NCI-H774 (cell line): ENCODE data around the gene NLGN2.
A peak's percentile ranks its signal among the peaks of the same experiment; 100 is the strongest.

Experiments
- DNase-seq: peaks from one replicate; lab custom pipeline; 2025; lab: John Stamatoyannopoulos, UW

NLGN2 gene

DNA sequence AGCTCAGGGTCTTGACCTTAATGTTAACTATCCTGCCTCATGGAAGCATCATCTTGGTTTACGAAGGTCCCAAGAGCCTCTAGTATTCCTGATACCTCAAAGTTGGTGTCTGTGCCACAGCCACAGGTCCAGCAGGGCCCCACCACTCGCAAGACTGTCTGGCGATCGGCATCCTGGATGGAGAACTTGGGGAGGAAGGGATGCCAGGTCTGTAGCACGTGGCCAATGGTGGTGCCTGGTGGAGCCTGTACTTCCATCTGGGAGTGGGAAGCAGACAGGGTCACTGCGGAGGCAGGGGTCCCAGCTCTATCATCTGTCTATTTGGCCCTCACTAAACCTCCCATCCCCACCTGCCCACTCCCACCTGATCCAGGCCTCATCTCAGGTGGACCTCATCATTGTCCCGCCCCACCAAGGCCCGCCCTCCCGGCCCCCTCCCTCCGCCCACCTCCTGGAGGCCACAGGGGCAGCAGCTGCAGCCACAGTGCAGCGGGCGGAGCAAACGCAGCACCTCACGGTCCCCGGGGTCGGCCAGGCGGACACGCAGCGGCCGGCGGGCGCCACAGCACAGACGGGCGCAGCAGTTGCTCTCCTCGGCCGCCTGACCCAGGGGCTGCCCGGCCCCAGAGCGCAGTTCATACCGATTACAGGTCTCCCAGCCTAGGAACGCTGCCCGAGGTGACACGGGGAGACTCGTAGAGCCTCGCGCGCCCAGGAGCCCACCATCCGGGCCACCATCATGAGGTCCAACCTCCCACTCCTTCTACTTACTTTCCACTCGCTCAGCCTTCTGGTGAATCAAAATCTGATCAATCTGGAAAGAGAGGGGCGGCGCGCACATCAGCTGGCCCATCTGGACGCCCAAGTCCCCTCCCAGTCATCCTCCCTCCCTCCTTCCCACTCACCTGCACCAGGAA lies 14.7 kb upstream of the NLGN2 start:
- no peak for DNase-seq

DNA sequence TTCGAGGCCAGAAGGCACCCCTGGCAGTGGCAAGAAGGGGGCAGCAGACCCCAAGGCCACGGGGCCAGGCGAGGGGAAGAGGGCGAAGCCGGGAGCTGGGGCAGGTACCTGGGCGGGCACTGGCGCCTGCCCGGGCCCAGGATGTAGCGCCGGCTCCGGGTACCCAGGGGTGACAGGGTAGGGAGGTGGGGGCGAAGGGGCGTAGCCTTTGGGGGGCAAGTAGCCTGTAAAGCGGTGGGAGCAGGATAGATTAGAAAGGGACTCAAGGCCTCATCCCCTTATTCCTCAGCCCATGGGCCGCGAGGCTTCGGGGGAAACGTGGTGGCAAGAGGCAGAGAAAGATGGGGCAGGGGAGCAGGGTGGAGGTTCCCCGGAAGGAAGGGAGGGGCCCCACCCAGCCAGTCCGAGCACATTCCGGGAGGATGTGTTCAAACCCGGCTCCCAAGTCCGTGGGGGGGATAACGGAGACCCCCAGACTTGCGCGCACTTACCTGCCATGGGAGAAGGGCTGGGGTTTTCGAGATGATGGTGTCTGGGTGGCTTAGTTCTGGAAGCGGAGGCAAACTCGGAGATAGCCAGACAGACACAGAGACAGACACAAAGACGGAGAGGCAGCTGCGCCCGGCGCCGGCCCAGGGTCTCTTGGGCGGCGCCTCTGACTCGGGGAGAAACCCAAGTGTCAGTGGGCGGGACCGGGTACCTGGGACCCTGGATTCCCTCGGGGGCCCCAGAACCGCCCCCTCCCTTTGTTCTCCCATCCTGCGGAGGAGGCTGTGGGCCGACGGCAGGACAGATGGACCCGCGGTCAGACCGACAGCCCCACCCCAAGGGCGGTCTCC lies 13.8 kb upstream of the NLGN2 start:
- DNase-seq, result no peak

DNA sequence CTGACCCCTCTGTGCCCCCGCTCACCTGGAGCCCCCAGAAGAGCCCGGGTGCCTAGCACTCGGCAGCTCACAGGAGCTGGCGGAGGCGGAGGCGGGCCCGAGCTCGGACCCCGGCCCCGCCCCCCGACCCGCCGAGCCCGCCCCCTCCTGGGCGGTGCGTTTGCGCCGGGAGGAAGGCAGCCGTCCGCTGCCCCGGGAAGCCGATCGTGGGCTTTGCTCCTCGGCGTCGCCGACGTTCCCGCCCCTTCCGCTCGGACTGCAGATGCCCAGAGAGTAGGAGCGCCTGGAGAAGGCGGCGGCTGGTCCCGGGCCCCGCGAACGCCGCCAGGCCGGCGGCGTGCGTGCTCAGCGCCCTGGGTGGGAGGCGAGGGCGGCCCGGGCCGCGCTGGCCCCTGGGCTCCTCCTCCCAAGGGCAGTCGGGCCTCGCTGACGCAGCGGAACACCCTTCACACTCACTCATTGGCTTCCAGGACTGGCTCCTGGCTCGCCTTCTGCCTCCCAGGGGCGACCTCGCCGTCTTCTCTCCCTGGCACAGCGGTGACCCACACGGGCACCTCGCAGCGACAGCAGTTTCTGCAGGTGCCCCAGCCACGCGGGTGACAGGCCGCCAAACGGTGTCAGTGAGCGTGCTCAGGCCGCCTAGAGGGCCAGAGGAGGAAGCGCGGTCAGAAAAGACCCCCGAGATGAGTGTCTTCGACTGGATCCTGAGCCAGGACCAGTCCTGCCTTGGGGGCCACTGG lies 13.0 kb upstream of the NLGN2 start, which contains the start of gene PLSCR3:
Gene PLSCR3, minus strand, starts transcription at position 74 of the 740 bp plus-strand sequence. CDS start 415 bp downstream, outside the sequence.
- peak; percentile 65 for DNase-seq

DNA sequence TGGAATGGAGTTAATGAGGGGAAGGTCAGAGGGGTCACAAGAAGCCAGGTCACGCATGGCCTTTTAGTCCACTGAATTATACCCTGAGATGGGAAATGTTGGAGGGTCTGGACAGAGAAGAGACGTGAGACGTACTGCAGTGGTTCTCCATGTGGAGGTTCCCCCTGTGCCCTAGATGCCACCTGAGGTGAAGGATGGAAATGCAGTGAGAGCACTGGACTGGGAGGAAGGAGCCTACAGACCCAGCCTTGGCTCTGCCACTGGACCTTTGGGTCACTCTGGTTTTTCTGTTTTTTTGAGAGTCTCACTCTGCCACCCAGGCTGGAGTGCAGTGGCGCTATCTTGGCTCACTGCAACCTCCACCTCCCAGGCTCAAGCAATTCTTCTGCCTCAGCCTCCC lies 11.5 kb upstream of the NLGN2 start:
- DNase-seq, result no peak

DNA sequence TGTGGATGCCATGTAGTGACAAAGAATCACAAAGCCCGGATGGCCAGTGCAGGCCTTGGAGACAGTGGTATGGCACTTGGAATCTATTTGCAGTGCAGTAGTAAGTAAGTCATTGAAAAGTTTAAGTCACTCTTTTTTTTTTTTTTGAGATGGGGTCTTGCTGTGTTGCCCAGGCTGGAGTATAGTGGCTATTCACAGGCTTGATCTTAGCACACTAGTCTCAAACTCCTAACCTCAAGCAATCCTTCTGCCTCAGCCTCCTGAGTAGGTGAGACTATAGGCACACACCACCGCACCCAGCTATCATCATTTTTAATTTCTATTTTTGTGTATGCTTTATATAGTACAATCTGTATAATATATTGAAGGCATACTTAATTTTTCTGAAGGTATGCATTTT lies 9.0 kb upstream of the NLGN2 start:
- DNase-seq, result no peak

DNA sequence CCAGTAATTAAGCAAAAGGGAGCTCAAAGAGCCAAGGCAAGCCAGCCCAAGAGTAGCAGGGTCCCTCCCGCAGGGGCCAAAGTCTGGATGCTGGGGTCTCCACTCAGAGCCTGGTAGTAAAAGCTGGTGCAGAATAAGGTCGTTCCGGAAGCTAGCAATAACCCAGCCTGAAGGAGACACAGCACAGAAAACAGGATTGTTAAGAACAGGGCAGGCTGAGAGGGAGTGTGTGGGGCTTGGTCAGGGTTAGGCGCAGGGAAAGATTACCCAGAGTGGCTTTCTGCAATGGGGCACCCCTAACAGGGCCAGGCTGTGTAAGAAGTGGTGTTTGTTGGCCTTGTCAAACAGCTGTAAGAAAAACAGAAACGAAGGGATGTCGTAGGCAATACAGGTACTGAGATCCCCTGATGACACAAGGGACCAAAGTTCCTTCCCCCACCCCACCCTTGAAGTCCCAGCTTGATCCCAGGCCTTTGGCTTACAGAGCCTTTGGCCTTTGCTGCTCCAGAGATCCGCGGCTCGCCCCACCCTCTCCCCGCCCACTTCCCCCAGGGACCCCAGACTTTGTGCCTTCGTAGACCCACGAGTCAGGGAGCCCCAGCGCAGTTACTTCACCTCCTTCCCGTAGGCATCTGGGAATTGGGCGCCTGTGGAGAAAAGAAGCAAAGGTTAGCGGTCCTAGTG lies 4.5 kb upstream of the NLGN2 start:
- no peak for DNase-seq

DNA sequence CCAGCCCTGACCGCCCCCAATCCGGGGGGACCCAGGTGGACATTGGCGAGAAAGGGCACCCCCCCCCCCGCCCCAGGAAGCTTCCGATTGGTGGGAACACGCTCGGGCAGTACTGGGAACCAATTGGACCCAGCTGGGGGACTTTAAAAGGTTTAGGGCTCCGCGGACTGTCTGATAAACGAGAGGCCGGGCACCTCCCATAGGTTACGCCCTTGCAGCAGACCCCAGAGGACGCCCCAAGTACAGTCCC lies 4.0 kb upstream of the NLGN2 start:
- DNase-seq, result no peak

DNA sequence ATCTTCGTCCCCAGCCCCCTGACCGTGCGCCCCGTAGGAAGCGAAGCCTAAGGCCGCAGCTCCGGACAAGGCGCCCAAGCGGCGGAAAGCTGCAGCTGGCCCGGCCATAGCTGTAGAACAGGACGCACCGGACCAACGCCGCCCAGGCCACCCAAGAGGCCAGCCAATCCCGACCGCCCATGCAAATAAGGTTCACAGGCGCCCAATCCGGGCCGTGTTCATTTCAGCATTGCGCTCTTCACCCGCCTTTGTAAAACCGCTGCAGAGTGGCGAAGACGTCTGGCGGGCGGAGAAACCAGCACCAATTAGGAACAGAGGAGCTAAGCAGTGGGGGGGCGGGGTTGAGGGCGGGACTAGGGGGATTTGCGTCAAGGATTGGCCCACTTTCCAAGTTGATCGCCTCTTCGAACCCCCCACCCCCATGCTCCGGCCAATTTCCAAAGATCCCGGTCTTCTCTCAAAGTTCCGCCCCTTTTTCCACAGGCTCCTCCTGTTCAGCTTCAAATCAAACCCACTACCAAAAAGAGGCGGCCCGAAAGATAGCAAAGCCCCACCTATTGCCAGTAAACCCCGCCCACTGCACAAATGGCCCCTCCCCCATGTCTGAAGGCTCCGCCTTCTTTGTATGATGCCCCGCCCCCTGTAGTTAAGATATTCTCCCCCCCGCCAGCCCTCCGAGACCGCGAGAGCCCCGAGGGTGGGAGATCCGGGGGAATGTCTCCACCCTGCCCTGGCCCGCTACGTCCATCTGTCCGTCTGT lies 3.5 kb upstream of the NLGN2 start, which contains the start of gene TMEM256:
Gene TMEM256, minus strand, starts transcription at position 121 of the 760 bp plus-strand sequence. Its CDS starts 13 bp downstream, at position 108.
- DNase-seq, result peak; percentile 90

DNA sequence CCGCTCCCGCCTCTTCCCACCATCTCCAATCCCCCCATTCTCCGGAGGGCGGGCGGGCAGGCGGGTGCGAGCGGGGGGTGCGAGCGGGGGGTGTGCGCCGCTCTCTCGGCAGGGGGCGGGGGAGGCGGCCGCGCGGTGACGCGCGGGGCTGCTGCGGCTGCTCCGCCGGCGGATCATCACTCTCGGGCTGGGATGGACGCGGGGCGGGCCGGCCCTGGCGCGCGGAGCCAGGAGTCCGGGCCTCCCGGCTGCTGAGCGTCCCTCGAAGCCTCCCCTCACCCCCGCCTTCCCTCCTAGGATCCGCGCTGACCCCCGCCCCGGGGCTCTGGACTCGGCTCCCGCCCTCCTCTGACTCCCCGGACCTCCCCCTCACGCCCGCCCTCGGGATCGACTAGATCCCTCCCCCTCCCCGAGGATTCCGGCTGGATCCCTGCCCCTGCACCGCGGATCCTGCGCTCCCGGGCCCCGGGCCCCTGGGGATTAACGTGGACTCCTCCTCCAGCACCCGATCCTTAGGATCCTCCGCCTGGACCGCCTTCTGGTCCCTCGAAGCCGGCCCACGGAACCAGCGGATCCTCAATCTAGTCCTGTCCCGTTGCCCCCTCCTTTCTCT lies 2.8 kb upstream of the NLGN2 start:
- DNase-seq, result peak; percentile 60

DNA sequence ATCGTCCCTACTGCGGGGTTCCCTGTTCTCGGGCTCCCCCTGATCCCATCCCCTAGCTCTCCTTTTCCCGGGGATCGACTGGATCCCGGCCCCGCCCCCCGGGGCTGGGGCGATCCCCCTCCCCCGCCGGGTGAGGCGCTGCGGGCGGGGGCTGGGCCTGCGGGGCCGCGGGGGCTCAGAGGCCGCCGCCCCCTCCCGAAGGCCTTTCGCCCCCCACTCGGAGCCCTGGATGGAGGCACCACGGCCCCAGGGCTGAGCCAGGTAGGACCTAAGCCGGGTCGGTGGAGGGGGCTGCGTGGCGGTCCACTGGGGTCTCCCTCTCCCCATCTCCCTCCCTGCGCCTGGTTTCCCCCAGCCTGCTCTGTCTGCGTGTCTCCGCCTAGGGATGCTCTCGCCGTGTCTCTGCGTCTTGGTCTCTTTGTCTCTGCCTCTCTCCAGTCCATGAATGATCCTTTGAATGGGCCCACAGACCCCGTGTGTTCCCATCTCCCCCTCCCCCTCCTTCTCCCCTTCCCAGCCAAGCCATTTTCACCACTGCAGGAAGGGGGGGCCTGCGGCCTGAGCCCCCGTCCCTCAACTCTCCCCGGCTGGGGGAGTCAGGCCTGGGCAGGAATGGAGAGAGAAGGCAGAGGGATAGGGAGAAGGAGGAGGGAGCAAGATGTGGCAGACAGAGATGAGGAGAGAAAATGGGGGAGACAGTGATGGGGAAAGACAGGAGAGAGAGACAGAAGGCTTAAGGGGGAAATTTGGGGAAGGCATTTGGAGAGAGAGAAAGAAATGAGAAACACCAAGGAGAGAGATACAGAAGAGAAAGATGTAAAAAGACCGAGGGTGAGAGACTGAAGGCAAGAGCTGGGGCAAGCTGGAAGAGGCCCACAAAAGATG lies 2.1 kb upstream of the NLGN2 start:
- DNase-seq, result no peak

DNA sequence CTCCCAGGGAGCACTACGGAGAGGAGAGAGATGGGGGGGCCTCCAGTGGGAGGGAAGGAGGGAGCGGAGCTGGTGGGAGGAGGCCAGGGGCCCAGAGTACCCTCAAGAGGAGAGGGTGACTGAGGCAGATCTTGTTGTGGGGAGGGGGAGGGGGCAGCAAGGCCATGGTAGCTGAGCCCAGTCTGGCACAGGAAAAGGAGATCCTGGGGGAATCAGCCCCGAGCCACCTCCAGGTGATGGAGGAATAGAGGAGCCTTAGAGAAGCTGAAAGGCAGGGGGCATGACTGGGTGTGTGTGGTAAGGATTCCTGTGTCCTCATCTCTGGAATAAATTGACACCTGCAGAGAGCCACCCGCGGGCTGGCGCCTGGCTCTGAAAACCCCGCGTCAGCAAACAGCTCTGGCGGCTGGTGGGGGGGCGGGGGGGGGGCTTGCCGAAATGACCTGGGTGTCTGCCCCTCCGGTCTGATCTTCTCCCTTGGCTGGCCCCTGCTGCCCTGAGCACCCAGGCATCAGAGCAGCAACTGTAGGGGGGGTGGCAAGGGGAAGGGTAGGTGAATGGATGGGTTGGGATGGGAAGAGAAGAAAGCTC lies 1.3 kb upstream of the NLGN2 start:
- no peak for DNase-seq

- no peak for DNase-seq
Observed at GRCh38 chr17:7407082-7407481, 563 bp upstream of the NLGN2 start.

DNA sequence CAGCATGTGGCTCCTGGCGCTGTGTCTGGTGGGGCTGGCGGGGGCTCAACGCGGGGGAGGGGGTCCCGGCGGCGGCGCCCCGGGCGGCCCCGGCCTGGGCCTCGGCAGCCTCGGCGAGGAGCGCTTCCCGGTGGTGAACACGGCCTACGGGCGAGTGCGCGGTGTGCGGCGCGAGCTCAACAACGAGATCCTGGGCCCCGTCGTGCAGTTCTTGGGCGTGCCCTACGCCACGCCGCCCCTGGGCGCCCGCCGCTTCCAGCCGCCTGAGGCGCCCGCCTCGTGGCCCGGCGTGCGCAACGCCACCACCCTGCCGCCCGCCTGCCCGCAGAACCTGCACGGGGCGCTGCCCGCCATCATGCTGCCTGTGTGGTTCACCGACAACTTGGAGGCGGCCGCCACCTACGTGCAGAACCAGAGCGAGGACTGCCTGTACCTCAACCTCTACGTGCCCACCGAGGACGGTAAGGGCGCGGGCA lies 645 bp downstream of the NLGN2 start:
- DNase-seq, result no peak

GRCh38 chr17:7408863-7409262 lies 1.2 kb downstream of the NLGN2 start:
- no peak for DNase-seq

GRCh38 chr17:7409716-7410115 lies 2.1 kb downstream of the NLGN2 start:
- no peak for DNase-seq

DNA sequence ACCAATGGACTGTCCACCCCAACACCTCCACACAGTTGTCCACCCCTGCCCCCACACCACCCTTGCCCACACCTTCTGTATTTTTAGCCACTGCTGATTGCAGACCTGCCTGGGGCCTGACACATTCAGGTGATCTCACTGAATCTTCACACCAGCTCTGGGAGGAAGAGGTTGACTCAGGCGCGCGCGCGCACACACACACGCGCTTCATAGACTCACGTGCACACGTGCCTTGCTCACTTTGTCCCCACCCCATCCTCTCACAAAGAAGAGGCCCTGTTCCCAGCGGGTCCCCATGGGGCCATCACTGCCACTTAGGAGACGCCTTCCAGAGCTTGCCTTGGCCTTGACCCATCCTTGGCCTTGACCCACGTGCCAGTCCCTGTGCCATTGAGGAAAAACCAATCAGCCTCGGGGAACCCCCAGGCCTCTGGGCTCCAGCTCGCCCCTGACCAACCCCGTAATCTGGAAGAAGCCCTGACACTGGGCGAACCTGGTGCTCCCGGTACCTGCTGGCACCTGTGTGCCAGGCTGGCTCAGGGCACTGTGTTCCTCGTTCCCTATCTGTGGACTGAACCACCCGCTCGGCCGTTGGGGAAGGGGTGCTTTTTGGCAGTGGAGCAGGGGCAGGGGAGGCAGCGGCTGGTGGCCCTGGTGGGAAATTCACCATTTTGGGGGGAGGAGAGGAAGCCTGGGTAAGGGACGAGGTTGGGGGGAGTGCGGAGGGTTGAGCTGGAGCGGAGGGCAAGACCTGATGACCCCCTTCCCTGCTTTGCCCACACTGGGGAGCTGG lies 3.2 kb downstream of the NLGN2 start:
- no peak for DNase-seq

- no peak for DNase-seq
Observed at GRCh38 chr17:7411427-7411750, 3.7 kb downstream of the NLGN2 start.

DNA sequence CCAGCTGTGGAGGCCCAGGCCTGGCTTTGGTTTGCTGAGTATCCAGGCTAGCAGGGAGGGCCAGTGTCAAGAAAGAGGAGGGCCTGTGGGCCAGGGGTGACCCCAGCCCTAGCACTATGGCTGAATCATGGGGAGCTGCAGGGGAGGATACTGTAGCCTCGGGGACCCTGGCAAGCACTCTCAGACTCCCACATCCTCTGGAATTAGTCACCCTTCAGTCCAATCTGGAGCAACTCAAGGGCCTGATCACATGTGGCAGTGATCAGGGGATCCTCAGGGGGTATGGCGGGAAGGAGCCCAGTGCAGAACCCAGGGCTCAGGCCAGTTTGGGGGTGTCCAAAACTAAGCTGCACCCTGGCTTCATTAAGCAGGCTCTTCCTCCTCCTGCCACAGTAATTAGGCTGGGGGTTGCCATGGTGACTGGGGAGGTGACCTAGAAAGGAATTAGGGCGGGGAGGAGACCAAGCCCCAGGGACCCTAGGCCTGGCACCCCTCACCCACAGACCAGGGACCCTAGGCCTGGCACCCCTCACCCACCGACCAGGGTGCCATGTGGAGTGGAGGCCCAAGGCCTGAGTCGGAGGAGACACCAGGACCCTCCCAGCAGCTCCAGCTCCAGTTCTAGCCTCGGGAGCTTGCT lies 5.8 kb downstream of the NLGN2 start:
- DNase-seq, result no peak
